ENCODE results near the gene PACS2.

Gene PACS2

GRCh38 chr14:105421723-105422615 lies 107.4 kb downstream of the PACS2 start:
- DNase-seq (ENCODE audit: low spot score): no peak

DNA sequence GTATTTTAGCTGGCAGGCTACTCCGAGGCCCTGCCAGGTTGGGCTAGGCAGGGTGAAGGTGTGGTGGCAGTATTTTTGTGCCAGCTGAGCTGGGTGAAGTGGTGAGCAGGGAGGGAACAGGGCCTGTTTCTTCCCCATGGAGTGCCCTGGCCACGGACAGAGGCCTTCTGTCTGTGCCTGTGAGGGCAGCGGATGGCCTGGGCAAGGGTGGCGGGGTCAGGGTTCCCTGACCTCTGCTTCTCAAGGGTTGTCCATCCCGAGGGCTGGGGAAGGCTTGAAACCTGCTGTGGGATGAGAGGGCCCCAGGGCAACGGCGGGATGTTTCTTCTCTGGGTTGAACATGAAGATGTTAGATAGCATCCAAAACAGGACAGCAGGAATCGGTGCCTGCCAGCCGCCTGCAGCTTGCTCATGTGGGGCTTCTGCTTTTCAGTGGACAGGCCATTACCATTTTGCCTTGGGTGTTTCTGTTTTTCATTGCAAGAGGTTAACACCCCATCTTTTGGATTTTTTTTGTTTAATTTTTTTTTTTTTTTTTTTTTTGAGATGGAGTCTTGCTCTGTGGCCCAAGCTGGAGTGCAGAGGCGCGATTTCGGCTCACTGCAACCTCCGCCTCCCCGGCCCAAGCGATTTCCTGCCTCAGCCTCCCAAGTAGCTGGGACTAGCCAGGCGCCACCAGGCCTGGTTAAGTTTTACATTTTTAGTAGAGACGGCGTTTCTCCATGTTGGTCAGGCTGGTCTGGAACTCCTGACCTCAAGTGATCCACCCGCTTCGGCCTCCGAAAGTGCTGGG lies 108.3 kb downstream of the PACS2 start:
- no peak for DNase-seq (ENCODE audit: low spot score)

DNA sequence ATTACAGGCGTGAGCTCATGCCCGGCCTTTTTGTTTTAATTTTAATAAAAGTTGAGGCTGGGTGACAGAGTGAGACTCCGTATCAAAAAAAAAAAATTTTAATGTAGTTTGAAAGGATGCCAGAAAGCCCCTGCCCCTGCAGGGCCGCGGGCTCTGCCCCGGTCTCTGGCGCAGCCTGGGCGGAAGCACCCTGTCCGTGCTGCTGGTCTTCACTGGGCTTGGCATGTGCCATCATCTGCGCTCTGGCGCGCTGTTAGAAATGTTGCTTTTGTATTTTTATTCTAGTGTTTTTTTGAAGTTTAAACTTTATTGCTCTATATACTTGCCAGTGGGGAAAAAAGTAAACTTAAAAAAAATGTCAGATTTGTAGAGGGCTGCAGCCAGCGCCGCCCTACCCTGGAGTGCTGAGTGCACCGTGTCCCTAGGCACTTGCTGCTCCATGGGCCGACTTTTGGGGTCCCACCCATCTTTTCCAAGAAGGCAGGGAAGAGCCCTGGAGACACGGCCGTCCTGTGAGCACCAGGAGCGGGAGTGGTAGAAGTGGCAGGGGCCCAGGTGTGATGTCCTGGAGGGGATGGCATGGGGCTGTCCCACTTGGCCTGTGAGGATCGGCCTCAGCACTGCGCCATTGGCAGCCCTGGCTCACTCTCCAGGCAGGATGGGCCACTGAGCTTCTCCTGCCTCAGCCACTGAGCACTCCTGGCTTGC lies 109.1 kb downstream of the PACS2 start:
- DNase-seq (ENCODE audit: low spot score): no peak

DNA sequence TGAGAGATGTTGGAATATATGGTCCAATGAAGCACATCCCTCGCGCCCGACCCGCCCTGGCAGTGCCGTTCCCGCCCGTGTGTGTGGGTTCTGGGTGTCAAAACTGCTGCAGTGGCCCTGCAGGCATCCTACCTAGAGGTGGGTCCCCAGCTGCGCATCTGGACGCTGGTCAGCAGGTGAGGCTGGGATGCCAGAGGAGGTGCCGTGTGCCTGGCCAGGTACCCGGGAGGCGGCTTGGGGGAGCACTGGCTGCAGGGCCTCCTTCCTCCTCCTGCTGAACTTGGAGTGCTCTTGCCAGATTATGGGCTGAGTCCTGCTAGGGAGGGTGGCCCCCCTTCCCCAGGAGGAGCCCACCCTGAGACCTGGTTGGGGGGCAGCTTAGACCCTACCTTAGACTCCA lies 110.3 kb downstream of the PACS2 start:
- DNase-seq (ENCODE audit: low spot score): no peak

GRCh38 chr14:105425823-105426247 lies 111.3 kb downstream of the PACS2 start:
- DNase-seq (ENCODE audit: low spot score): no peak

DNA sequence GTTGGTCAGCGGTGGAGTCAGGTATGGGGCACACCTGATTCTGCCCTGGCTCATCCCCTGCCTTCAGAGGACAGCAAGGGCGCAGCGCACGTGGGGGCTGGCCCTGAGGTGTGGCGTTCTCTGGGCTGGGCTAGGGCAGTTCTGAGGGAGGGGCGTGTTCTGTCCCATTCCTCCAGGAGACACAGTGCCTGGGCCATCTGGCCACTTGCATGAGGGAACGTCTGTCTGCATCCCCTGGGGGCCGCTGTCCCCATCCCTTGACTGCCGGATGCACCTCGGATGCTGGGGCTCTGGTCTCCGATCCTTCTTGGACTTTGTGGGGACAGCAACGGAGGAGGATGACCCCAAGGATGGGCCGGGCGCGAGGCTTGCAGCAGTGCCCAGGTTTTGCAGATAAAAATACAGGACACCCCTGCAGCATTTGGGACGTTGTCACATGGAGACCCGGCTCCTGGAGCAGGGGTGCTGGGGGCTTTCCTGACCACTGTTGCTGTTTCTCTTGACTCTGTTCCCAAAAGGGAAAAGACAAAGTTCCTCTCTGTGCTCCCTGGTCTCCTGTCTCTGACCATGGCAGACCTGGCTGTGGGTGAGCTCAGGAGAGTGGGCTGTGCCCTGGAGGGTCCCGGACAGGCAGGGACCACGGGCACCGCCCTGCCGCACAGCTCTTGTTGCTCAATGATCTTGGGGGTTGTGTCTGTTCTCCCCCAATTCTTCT lies 112.0 kb downstream of the PACS2 start:
- DNase-seq (ENCODE audit: low spot score): no peak

DNA sequence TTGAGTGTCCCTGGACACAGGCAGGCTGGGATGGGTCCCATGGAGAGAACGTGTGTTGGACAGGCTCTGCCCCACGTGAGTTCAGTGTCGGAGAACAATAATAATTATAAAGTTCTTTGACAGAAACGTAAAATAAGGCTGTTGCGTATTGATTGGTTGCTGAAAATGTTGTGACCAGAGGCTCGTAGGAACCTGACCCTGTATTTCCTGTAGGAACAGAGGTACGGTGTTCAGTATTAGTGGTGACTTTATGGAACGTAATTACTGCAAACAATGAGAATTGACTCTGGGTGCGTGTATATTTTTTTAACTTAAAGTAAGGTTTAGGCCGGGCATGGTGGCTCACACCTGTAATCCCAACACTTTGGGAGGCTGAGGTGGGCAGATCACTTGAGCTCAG lies 112.9 kb downstream of the PACS2 start:
- no peak for DNase-seq (ENCODE audit: low spot score)

- no peak for DNase-seq (ENCODE audit: low spot score)
Observed at GRCh38 chr14:105427936-105428485, 113.5 kb downstream of the PACS2 start.

GRCh38 chr14:105430042-105430441 lies 115.5 kb downstream of the PACS2 start:
- DNase-seq (ENCODE audit: low spot score): no peak

GRCh38 chr14:105430565-105430964 lies 116.0 kb downstream of the PACS2 start:
- no peak for DNase-seq (ENCODE audit: low spot score)

GRCh38 chr14:105431256-105431655 lies 116.7 kb downstream of the PACS2 start:
- no peak for DNase-seq (ENCODE audit: low spot score)

DNA sequence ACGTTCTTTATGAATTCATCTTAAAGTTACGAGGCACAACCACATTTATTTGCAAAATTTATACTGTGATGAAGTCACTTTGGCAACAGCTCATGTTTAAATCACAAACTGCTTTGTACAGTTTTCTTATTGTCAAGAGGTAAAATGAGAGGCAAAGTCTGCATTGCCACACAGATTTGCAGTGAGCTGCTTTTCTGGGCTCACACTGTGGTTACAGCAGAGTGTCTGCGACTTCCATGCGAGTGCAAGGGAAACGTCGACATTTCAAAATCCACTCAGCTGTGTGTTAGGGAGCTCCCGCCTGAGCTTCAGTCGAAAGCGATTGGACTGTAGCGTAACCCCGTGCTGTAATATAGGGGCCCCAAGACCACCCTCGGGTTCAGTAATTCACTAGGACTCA lies 118.1 kb downstream of the PACS2 start:
- DNase-seq (ENCODE audit: low spot score): no peak

- no peak for DNase-seq (ENCODE audit: low spot score)
Observed at GRCh38 chr14:105433161-105433605, 118.6 kb downstream of the PACS2 start.

DNA sequence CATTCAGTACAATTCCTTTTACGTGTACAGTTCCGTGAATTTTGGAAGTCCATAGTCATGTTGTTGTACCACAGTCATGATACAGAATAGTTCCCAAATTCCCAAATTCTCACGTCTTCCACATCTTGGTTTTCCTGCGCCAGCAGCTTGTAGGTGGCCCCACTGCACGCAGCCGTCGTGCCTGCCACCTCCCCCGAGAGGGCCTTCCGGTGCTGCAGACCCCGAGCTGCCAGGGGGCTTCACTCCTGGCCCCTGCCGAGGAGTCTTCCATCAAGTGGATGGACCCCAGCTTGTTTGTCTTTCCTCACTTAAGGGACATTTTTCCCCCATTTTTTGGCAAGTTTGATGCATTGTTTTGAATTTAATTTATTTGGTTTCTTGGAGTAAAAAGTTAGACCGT lies 121.9 kb downstream of the PACS2 start:
- DNase-seq (ENCODE audit: low spot score): no peak

- DNase-seq (ENCODE audit: low spot score): no peak
Observed at GRCh38 chr14:105436891-105437722, 122.6 kb downstream of the PACS2 start.

- no peak for DNase-seq (ENCODE audit: low spot score)
Observed at GRCh38 chr14:105437723-105438500, 123.4 kb downstream of the PACS2 start.

DNA sequence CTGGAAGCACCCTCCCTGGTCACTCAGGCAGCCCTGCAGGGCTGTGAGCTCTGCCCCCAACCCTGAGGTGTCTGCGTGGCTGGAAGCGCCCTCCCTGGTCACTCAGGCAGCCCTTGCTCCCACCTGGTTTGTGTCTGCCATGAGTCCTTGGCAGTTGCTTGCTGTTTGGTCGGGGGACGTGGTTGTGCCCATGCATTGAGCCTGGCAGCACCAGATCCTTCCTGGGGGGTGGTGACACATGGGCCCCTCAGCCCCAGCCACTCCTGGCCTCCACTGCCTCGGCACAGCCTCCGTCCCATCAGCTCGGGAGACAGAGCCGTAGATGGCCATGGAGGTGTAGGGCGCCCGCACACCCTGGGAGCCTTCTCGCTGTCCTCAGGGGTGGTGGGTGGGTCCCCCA lies 124.6 kb downstream of the PACS2 start:
- DNase-seq (ENCODE audit: low spot score): no peak

GRCh38 chr14:105439710-105440553 lies 125.4 kb downstream of the PACS2 start:
- DNase-seq (ENCODE audit: low spot score): no peak

DNA sequence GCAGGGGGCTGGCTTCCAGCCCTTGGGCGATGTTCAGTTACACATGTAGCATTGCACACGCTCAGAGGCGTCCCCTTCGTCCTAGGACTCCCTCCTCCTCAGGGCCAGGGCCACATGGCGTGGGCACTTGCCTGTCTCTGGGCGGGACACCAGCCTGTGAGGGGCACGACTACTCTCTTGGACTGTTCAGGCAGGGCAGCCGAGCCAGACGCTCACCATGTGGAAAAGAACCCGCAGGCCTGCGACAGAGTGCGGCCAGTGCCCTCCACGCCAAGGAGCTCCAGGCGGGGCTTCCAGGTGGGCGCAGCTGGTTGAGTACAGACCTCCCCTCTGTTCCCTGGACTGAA lies 126.0 kb downstream of the PACS2 start:
- DNase-seq (ENCODE audit: low spot score): no peak

Data from putamen (tissue), 1 donor.